Measurements from ENCODE around the gene IDH3G. TPM values are rescaled to one million over a fixed set of nuclear protein-coding genes. Genes with fewer than 3 reads are reported as not detected.

The IDH3G gene
- total RNA-seq, 1 experiment from 2014 or later, result 52.0 TPM

GRCh38 chrX:153764786-153765137 is 29.4 kb downstream of the IDH3G start:
- H3K36me3 ChIP-seq (ENCODE audit: insufficient read depth, low read length, poor library complexity, severe bottlenecking), result no peaks in the 10 kb centered on the region
- no peak overlapping the region for H3K27ac ChIP-seq (ENCODE audit: low read depth, low read length, poor library complexity, severe bottlenecking)
- TF ChIP-seq CTCF (conservative IDR thresholded peaks at IDR 0.05; ENCODE audit: low read depth, low read length) (no peak), EZH2 (IDR thresholded peaks at IDR 0.05; ENCODE audit: borderline replicate concordance, low read depth, low read length, poor library complexity, severe bottlenecking) (no peak)
- no TSS peak for BruUV-seq (replicated peaks)
- intact Hi-C loops (cut with micrococcal nuclease; ENCODE audit: unreplicated experiment), result loop anchor here (1.0 kb wide), 1 partner anchor 183 kb away; no protein-coding TSS in a partner anchor
- no peak overlapping the region for H3K4me3 ChIP-seq (ENCODE audit: low read depth, low read length, poor library complexity, severe bottlenecking)
- POLR2A ChIA-PET (ENCODE audit: low non-redundant PET), result no interaction called here
- no peaks in the 10 kb centered on the region for H3K4me1 ChIP-seq (ENCODE audit: insufficient read depth, low read length, poor library complexity, severe bottlenecking)
- CTCF ChIA-PET, result no interaction called here
- DNase-seq (ENCODE audit: low spot score), result no peak
- H3K9me3 ChIP-seq (ENCODE audit: low read depth, low read length, poor library complexity, severe bottlenecking), result no peaks in the 10 kb centered on the region
- H3K27me3 ChIP-seq (replicated peaks; ENCODE audit: insufficient read depth, low read depth, low read length, poor library complexity), result no peaks in the 10 kb centered on the region

DNA sequence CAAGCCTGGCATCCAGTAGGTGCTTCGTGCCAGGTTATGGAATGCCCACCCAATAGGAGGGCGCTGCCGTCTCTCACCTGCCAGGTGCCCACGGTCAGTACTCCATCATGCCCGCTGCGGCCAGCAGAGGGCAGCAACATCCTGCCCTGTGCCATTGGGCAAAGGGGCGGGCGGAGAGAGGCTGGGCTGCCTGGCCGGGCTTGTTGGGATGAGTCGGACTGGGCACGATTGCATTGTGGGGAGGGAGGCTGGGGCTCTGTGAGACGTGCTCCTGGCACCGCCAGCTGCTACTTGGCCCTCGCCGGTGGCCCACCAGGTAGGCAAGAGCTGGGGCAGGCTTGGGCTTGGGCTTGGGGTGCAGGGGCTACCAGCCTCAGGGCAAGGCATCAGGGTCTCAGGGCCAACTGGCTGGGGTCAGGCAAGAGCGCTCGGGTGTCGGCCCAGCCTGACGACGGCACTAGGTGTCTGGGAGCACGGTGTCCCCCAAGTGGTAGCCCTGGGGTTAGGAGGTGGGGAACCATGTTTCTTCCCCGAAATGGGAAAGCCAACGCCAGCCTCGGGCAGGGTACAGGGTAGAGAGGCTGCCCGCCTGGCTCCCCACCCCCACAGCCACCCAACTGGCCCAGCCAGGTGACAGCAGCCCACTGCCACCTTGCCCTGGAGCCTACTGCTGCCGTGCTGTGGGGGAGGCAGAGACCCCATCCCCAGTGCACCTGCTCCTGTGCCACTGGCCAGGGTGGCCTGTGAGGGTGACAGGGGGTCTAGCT is 30.0 kb downstream of the IDH3G start, which contains the start of gene PLXNB3:
Gene PLXNB3, plus strand, starts transcription at position 261 of the 767 bp plus-strand sequence. CDS start 1,287 bp downstream, outside the sequence.
- TF ChIP-seq EZH2 (IDR thresholded peaks at IDR 0.05; ENCODE audit: borderline replicate concordance, low read depth, low read length, poor library complexity, severe bottlenecking) (no peak), CTCF (conservative IDR thresholded peaks at IDR 0.05; ENCODE audit: low read depth, low read length) (peak; percentile 91)
- CTCF ChIA-PET, result no interaction called here
- no peaks in the 10 kb centered on the region for H3K4me1 ChIP-seq (ENCODE audit: insufficient read depth, low read length, poor library complexity, severe bottlenecking)
- H3K27ac ChIP-seq (ENCODE audit: low read depth, low read length, poor library complexity, severe bottlenecking), result no peak within 1 kb of the TSS
- intact Hi-C loops (cut with micrococcal nuclease; ENCODE audit: unreplicated experiment), result loop anchor here (1.0 kb wide), 1 partner anchor 183 kb away; no protein-coding TSS in a partner anchor
- no TSS peak for BruUV-seq (replicated peaks)
- POLR2A ChIA-PET (ENCODE audit: low non-redundant PET), result no interaction called here
- H3K9me3 ChIP-seq (ENCODE audit: low read depth, low read length, poor library complexity, severe bottlenecking), result no peaks in the 10 kb centered on the region
- H3K4me3 ChIP-seq (ENCODE audit: low read depth, low read length, poor library complexity, severe bottlenecking), result no peak within 1 kb of the TSS
- no peaks in the 10 kb centered on the region for H3K36me3 ChIP-seq (ENCODE audit: insufficient read depth, low read length, poor library complexity, severe bottlenecking)
- H3K27me3 ChIP-seq (replicated peaks; ENCODE audit: insufficient read depth, low read depth, low read length, poor library complexity), result no peaks in the 10 kb centered on the region
- DNase-seq (ENCODE audit: low spot score), result peak; percentile 71

DNA sequence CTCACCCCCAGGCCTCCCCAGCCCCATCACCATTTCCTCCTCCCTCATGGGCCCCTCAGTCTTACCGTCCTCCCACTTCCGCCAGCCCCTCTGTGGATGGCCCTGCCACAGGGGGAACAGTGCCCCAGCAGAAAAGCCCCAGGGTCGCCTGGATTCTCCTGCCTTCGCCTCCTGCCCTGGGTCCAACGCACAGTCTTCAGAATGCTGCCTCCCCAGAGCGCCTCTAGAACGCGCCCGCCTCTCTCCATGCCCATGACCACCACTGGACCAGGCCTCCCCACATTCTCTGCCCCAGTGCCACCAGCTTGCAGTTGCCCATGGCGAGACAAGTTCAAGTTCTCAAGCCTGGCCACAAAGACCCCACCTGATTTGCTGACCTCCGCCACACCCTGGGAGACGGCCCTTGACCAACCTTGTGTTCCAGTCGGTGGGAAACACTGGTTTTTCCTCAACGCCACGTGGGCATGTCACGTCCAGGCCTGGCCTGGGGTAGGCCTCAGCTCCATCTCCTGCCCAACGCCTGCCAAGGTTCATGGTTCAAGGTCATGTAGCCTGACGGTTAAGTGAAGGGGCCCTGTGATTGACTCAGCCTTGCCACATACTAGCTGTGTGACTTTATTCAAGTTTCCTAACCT is 30.8 kb downstream of the IDH3G start:
- Histone ChIP-seq H3K4me3 (ENCODE audit: low read depth, low read length, poor library complexity, severe bottlenecking) (no peak overlapping the region), H3K9me3 (ENCODE audit: low read depth, low read length, poor library complexity, severe bottlenecking) (no peaks in the 10 kb centered on the region), H3K27me3 (replicated peaks; ENCODE audit: insufficient read depth, low read depth, low read length, poor library complexity) (no peaks in the 10 kb centered on the region), H3K27ac (ENCODE audit: low read depth, low read length, poor library complexity, severe bottlenecking) (no peak overlapping the region), H3K4me1 (ENCODE audit: insufficient read depth, low read length, poor library complexity, severe bottlenecking) (no peaks in the 10 kb centered on the region), H3K36me3 (ENCODE audit: insufficient read depth, low read length, poor library complexity, severe bottlenecking) (no peaks in the 10 kb centered on the region)
- POLR2A ChIA-PET (ENCODE audit: low non-redundant PET), result no interaction called here
- intact Hi-C loops (cut with micrococcal nuclease; ENCODE audit: unreplicated experiment), result no loop called here
- no TSS peak for BruUV-seq (replicated peaks)
- no peak for TF ChIP-seq EZH2 (IDR thresholded peaks at IDR 0.05; ENCODE audit: borderline replicate concordance, low read depth, low read length, poor library complexity, severe bottlenecking)
- TF ChIP-seq CTCF (conservative IDR thresholded peaks at IDR 0.05; ENCODE audit: low read depth, low read length), result no peak
- DNase-seq (ENCODE audit: low spot score), result no peak
- CTCF ChIA-PET, result no interaction called here
